HepG2 (cell line): Measurements from ENCODE around the gene FAM174A.

ENCODE experiments used
- ATF3 ChIP-seq: sonication (generic); formaldehyde crosslinking; IDR thresholded peaks from 2 replicates; pipeline ENCODE4 v1.4.0; 2020; ENCODE audit warnings: missing genetic modification reagents
- ELF4 ChIP-seq: sonication (generic); formaldehyde crosslinking; IDR thresholded peaks from 2 replicates; pipeline ENCODE4 v1.5.0; 2020; ENCODE audit warnings: missing genetic modification reagents, mild to moderate bottlenecking, moderate library complexity, borderline replicate concordance
- EP300 ChIP-seq, 3 experiments: sonication (generic) in 1 of 3; formaldehyde crosslinking in 1 of 3; IDR thresholded peaks; 2 replicates each; pipeline versions ENCODE4 v1.5.1 to v1.6.1; 2011 to 2020; ENCODE audit warnings: low read depth in 2 of 3, low read length in 2 of 3, borderline replicate concordance in 1 of 3, improper control_type of control experiment in 1 of 3, mild to moderate bottlenecking in 1 of 3, missing genetic modification reagents in 1 of 3, moderate library complexity in 1 of 3
- ERF ChIP-seq: IDR thresholded peaks from 2 replicates; pipeline ENCODE4 v1.6.1; 2018; ENCODE audit warnings: missing biosample characterization, missing genetic modification reagents
- MED8 ChIP-seq: sonication (generic); formaldehyde crosslinking; IDR thresholded peaks from 2 replicates; pipeline ENCODE4 v1.8.1; 2023; ENCODE audit warnings: mild to moderate bottlenecking, missing genetic modification reagents; ENCODE audit not compliant: insufficient replicate concordance
- SYNCRIP ChIP-seq: fragments of 200-400 bp; formaldehyde crosslinking; IDR thresholded peaks from 2 replicates; pipeline ENCODE4 v1.6.1; 2018; ENCODE audit warnings: mild to moderate bottlenecking, low read depth, low read length; ENCODE audit not compliant: insufficient read depth
- TCF7 ChIP-seq: sonication (generic); IDR thresholded peaks from 2 replicates; pipeline ENCODE4 v1.6.1; 2016; ENCODE audit warnings: antibody characterized with exemption, low read depth
- ZGPAT ChIP-seq: IDR thresholded peaks from 2 replicates; pipeline ENCODE4 v1.6.1; 2016; ENCODE audit warnings: mild to moderate bottlenecking
- ZNF3 ChIP-seq: IDR thresholded peaks from 2 replicates; pipeline ENCODE4 v1.7.0; 2017; ENCODE audit warnings: inconsistent platforms
- ZNF720 ChIP-seq: sonication (generic); formaldehyde crosslinking; IDR thresholded peaks from 2 replicates; pipeline ENCODE4 v1.4.0; 2020; ENCODE audit warnings: missing genetic modification reagents
- TF ChIP-seq, protein P1 (sequence below): sonication (generic); formaldehyde crosslinking; IDR thresholded peaks from 2 replicates; pipeline ENCODE4 v1.5.0; 2020; ENCODE audit warnings: mild to moderate bottlenecking, missing genetic modification reagents, moderate library complexity
- TF ChIP-seq, protein P2 (sequence below): sonication (generic); formaldehyde crosslinking; IDR thresholded peaks from 2 replicates; pipeline ENCODE4 v1.4.0; 2020; ENCODE audit warnings: missing genetic modification reagents, mild to moderate bottlenecking, borderline replicate concordance
- TF ChIP-seq, protein P3 (sequence below): sonication (generic); formaldehyde crosslinking; IDR thresholded peaks from 2 replicates; pipeline ENCODE4 v1.4.0; 2020; ENCODE audit warnings: mild to moderate bottlenecking, missing genetic modification reagents

GRCh38 chr5:100595152-100595811 lies 60.1 kb downstream of the FAM174A start:
- TF ChIP-seq MED8 (CRISPR knock-in tag), result no peak
- TF ChIP-seq SYNCRIP, result no peak
- TF ChIP-seq ZGPAT, result no peak
- TF ChIP-seq, protein P1, sequence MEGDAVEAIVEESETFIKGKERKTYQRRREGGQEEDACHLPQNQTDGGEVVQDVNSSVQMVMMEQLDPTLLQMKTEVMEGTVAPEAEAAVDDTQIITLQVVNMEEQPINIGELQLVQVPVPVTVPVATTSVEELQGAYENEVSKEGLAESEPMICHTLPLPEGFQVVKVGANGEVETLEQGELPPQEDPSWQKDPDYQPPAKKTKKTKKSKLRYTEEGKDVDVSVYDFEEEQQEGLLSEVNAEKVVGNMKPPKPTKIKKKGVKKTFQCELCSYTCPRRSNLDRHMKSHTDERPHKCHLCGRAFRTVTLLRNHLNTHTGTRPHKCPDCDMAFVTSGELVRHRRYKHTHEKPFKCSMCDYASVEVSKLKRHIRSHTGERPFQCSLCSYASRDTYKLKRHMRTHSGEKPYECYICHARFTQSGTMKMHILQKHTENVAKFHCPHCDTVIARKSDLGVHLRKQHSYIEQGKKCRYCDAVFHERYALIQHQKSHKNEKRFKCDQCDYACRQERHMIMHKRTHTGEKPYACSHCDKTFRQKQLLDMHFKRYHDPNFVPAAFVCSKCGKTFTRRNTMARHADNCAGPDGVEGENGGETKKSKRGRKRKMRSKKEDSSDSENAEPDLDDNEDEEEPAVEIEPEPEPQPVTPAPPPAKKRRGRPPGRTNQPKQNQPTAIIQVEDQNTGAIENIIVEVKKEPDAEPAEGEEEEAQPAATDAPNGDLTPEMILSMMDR (CRISPR knock-in tag), result no peak
- no peak for TF ChIP-seq TCF7
- TF ChIP-seq ELF4 (CRISPR knock-in tag), result no peak
- TF ChIP-seq ZNF3 (CRISPR knock-in tag), result no peak
- TF ChIP-seq, protein P2, sequence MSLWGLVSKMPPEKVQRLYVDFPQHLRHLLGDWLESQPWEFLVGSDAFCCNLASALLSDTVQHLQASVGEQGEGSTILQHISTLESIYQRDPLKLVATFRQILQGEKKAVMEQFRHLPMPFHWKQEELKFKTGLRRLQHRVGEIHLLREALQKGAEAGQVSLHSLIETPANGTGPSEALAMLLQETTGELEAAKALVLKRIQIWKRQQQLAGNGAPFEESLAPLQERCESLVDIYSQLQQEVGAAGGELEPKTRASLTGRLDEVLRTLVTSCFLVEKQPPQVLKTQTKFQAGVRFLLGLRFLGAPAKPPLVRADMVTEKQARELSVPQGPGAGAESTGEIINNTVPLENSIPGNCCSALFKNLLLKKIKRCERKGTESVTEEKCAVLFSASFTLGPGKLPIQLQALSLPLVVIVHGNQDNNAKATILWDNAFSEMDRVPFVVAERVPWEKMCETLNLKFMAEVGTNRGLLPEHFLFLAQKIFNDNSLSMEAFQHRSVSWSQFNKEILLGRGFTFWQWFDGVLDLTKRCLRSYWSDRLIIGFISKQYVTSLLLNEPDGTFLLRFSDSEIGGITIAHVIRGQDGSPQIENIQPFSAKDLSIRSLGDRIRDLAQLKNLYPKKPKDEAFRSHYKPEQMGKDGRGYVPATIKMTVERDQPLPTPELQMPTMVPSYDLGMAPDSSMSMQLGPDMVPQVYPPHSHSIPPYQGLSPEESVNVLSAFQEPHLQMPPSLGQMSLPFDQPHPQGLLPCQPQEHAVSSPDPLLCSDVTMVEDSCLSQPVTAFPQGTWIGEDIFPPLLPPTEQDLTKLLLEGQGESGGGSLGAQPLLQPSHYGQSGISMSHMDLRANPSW (CRISPR knock-in tag), result no peak
- TF ChIP-seq, protein P3, sequence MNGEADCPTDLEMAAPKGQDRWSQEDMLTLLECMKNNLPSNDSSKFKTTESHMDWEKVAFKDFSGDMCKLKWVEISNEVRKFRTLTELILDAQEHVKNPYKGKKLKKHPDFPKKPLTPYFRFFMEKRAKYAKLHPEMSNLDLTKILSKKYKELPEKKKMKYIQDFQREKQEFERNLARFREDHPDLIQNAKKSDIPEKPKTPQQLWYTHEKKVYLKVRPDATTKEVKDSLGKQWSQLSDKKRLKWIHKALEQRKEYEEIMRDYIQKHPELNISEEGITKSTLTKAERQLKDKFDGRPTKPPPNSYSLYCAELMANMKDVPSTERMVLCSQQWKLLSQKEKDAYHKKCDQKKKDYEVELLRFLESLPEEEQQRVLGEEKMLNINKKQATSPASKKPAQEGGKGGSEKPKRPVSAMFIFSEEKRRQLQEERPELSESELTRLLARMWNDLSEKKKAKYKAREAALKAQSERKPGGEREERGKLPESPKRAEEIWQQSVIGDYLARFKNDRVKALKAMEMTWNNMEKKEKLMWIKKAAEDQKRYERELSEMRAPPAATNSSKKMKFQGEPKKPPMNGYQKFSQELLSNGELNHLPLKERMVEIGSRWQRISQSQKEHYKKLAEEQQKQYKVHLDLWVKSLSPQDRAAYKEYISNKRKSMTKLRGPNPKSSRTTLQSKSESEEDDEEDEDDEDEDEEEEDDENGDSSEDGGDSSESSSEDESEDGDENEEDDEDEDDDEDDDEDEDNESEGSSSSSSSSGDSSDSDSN (CRISPR knock-in tag), result no peak
- TF ChIP-seq EP300 (IDR thresholded peaks at IDR 0.05; ENCODE audit: low read depth in 2 of 2, low read length in 2 of 2), result no peak
- no peak for TF ChIP-seq EP300 (CRISPR knock-in tag; IDR thresholded peaks at IDR 0.05; ENCODE audit: borderline replicate concordance)
- no peak for TF ChIP-seq ATF3
- TF ChIP-seq ERF (CRISPR knock-in tag), result no peak
- TF ChIP-seq ZNF720 (CRISPR knock-in tag), result no peak
